ENCODE measurements around the gene NNMT. TPM values are rescaled to one million over a fixed set of nuclear protein-coding genes. Genes with fewer than 3 reads are reported as not detected.

NNMT gene
- total and polyA plus RNA-seq, 2 donors (not counting 1 experiment from before 2014, with no cell fraction given): not detected

DNA sequence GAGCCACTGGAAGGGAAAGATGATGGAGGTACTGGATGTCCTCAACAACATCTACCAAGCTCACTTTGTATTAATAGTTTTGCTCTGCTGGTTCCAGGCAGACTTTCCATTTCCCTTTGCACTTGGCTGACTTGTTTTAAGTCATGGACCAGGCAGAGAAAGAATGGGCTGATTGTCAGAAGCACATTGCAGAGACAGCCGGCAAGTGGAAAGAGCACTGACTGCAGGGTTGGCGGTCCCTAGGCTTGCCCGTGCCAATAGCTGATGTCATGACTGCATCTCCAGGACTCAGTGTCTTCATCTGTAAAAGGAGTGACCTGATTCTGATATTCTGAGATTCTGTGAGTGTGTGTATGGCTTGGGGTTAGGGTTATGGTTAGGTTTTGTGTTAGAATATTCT, 20.9 kb upstream of the NNMT start:
- Histone ChIP-seq H3K27me3 (replicated peaks in 1 of 4; ENCODE audit: control extremely low read depth in 1 of 4, control insufficient read depth in 3 of 4, insufficient read depth in 4 of 4, low read length in 3 of 4) (peaks cover 0 to 42% (median 14%) of the 10 kb centered on the region in 4 experiments), H3K9me3 (ENCODE audit: control extremely low read depth in 1 of 3, control insufficient read depth in 2 of 3, insufficient read depth in 1 of 3, low read length in 2 of 3) (no peaks in the 10 kb centered on the region), H3K4me3 (ENCODE audit: control extremely low read depth in 1 of 5, extremely low read depth in 1 of 5, insufficient read depth in 1 of 5, low read depth in 2 of 5, low read length in 4 of 5) (no peak overlapping the region), H3K79me2 (ENCODE audit: control insufficient read depth, insufficient read depth, low read length) (no peaks in the 10 kb centered on the region), H2AFZ (ENCODE audit: insufficient read depth, low read depth, low read length, poor library complexity, severe bottlenecking) (no peak overlapping the region), H4K20me1 (ENCODE audit: control insufficient read depth, insufficient read depth, low read length, poor library complexity, severe bottlenecking) (no peaks in the 10 kb centered on the region), H3K36me3 (replicated peaks in 1 of 2; ENCODE audit: control extremely low read depth in 1 of 2, control insufficient read depth in 1 of 2, extremely low read depth in 1 of 2, insufficient read depth in 2 of 2, low read length in 1 of 2) (no peaks in the 10 kb centered on the region), H3K27ac (ENCODE audit: low read length in 2 of 2) (no peak overlapping the region), H3K9ac (ENCODE audit: low read length) (no peak overlapping the region), H3K4me2 (replicated peaks; ENCODE audit: low read depth, low read length, poor library complexity, severe bottlenecking) (no peak overlapping the region), H3K4me1 (ENCODE audit: control insufficient read depth in 2 of 2, insufficient read depth in 2 of 2, low read length in 2 of 2) (no peaks in the 10 kb centered on the region)
- TF ChIP-seq, protein P1, sequence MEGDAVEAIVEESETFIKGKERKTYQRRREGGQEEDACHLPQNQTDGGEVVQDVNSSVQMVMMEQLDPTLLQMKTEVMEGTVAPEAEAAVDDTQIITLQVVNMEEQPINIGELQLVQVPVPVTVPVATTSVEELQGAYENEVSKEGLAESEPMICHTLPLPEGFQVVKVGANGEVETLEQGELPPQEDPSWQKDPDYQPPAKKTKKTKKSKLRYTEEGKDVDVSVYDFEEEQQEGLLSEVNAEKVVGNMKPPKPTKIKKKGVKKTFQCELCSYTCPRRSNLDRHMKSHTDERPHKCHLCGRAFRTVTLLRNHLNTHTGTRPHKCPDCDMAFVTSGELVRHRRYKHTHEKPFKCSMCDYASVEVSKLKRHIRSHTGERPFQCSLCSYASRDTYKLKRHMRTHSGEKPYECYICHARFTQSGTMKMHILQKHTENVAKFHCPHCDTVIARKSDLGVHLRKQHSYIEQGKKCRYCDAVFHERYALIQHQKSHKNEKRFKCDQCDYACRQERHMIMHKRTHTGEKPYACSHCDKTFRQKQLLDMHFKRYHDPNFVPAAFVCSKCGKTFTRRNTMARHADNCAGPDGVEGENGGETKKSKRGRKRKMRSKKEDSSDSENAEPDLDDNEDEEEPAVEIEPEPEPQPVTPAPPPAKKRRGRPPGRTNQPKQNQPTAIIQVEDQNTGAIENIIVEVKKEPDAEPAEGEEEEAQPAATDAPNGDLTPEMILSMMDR (IDR thresholded peaks at IDR 0.05): no peak
- TF ChIP-seq EZH2 (IDR thresholded peaks at IDR 0.05; ENCODE audit: borderline replicate concordance, insufficient read depth, low read depth, low read length, poor library complexity, severe bottlenecking): no peak
- 87% methylated on average over 3 of the region's 3 CpGs for WGBS (ENCODE audit: insufficient coverage)
- no peak overlapping the region for H3K4me3 Mint-ChIP-seq
- intact Hi-C loops (cut with micrococcal nuclease): no loop called here
- DNase-seq: no peak
- no peaks in the 10 kb centered on the region for H3K4me1 Mint-ChIP-seq
- ATAC-seq (ENCODE audit: low read depth): no peak
- H3K9me3 Mint-ChIP-seq (ENCODE audit: insufficient read depth): no peaks in the 10 kb centered on the region
- peaks cover 72% of the 10 kb centered on the region for H3K27me3 Mint-ChIP-seq
- no peak overlapping the region for H3K27ac Mint-ChIP-seq
- ChIA-PET CTCF (no interaction called here), POLR2A (no interaction called here)

DNA sequence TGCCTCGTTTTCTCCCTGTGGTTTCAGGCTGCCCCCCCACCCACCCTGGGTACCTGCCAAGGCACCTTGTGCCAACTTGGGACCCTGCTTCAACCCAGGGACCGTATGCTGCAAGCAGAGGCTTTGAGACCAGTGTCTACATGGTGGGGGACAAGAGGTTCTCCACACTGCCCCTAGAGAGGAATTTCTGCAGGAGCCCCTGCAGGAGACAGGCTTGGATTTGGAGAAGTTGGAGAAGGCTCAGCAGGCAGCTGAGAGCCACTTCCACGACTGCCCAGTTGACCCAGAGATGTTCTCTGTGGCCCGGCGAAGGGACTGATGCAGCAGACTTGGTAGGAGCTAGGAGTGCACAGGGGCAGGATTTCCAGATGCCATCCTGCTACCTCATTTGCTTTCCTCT, 20.1 kb upstream of the NNMT start:
- Mint-ChIP-seq H3K27ac (no peak overlapping the region), H3K9me3 (ENCODE audit: insufficient read depth) (no peaks in the 10 kb centered on the region), H3K4me3 (no peak overlapping the region), H3K27me3 (peaks cover 69% of the 10 kb centered on the region), H3K4me1 (no peaks in the 10 kb centered on the region)
- intact Hi-C loops (cut with micrococcal nuclease): no loop called here
- no peak for ATAC-seq (ENCODE audit: low read depth)
- no peaks in the 10 kb centered on the region for H4K20me1 ChIP-seq (ENCODE audit: control insufficient read depth, insufficient read depth, low read length, poor library complexity, severe bottlenecking)
- H3K36me3 ChIP-seq (replicated peaks in 1 of 2; ENCODE audit: control extremely low read depth in 1 of 2, control insufficient read depth in 1 of 2, extremely low read depth in 1 of 2, insufficient read depth in 2 of 2, low read length in 1 of 2): no peaks in the 10 kb centered on the region
- H2AFZ ChIP-seq (ENCODE audit: insufficient read depth, low read depth, low read length, poor library complexity, severe bottlenecking): no peak overlapping the region
- TF ChIP-seq EZH2 (IDR thresholded peaks at IDR 0.05; ENCODE audit: borderline replicate concordance, insufficient read depth, low read depth, low read length, poor library complexity, severe bottlenecking): no peak
- TF ChIP-seq, protein P1 (IDR thresholded peaks at IDR 0.05): no peak
- ChIA-PET POLR2A (no interaction called here), CTCF (no interaction called here)
- no peaks in the 10 kb centered on the region for H3K79me2 ChIP-seq (ENCODE audit: control insufficient read depth, insufficient read depth, low read length)
- 63% methylated on average over 4 of the region's 5 CpGs for WGBS (ENCODE audit: insufficient coverage)
- H3K9me3 ChIP-seq (ENCODE audit: control extremely low read depth in 1 of 3, control insufficient read depth in 2 of 3, insufficient read depth in 1 of 3, low read length in 2 of 3): no peaks in the 10 kb centered on the region
- peaks cover 0 to 34% (median 13%) of the 10 kb centered on the region in 4 experiments for H3K27me3 ChIP-seq (replicated peaks in 1 of 4; ENCODE audit: control extremely low read depth in 1 of 4, control insufficient read depth in 3 of 4, insufficient read depth in 4 of 4, low read length in 3 of 4)
- H3K4me3 ChIP-seq (ENCODE audit: control extremely low read depth in 1 of 5, extremely low read depth in 1 of 5, insufficient read depth in 1 of 5, low read depth in 2 of 5, low read length in 4 of 5): no peak overlapping the region
- no peak for DNase-seq
- no peak overlapping the region for H3K9ac ChIP-seq (ENCODE audit: low read length)
- H3K4me1 ChIP-seq (ENCODE audit: control insufficient read depth in 2 of 2, insufficient read depth in 2 of 2, low read length in 2 of 2): no peaks in the 10 kb centered on the region
- H3K27ac ChIP-seq (ENCODE audit: low read length in 2 of 2): no peak overlapping the region
- no peak overlapping the region for H3K4me2 ChIP-seq (replicated peaks; ENCODE audit: low read depth, low read length, poor library complexity, severe bottlenecking)

Measured in B cell (primary cell).